ENCODE results near the gene DMRT3. TPM values are rescaled to one million over a fixed set of nuclear protein-coding genes. Genes with fewer than 3 reads are reported as not detected.

Gene DMRT3
- total RNA-seq, 4 donors from 2014 or later, result 2.5 to 26.1 (median 7.3) TPM

DNA sequence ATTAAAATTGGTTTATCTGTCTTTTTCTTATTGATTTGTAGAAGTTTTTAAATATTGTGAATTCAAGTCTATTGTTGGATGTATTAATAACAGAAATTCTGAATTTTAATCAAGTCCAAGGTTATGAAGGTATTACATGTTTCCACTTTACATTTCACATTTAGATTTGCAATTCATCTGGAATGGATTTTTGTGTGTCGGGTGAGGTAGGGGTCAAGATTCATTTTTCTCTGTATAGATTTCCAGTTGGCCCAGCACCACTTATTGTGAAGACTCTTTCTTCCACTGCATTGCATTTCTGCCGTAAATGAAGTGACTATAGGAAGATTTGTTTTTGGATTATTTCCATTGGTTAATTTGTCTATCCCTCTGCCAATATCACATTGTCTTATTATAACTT lies 38.2 kb downstream of the DMRT3 start:
- 89 to 96% methylated on average over 2 of the region's 2 CpGs for WGBS, 2 donors
- Histone ChIP-seq H3K4me1 (no peaks in the 10 kb centered on the region), H3K9me3 (no peaks in the 10 kb centered on the region), H3K27ac (no peak overlapping the region), H3K27me3 (no peaks in the 10 kb centered on the region), H3K4me3 (replicated peaks in 1 of 3) (no peak overlapping the region), H3K36me3 (no peaks in the 10 kb centered on the region)
- no peak for TF ChIP-seq POLR2A (IDR thresholded peaks at IDR 0.05)
- intact Hi-C loops (cut with DNase I), result no loop called here
- DNase-seq, result no peak

DNA sequence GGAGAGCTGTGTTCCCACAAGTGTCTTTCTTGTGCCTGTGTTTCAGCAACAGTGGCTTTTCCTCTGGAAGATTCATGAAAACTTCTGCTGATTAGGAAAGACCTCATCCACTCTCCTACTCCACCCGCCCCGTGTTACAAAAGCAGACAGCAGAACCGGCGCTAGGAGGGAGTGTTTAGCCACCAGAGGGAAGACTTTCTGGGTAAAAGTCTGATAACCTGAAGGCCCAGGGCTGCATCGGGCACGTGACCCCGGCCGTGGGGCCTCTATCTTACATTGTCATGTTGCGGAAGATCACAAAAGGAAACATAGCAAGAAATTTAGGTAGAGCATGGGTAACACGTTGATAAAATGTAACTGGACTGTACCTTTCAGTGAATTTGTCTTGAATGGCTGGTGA lies 41.7 kb downstream of the DMRT3 start:
- H3K27ac ChIP-seq, result no peak overlapping the region
- 21 to 24% methylated on average over 10 of the region's 10 CpGs for WGBS, 2 donors
- H3K36me3 ChIP-seq, result no peaks in the 10 kb centered on the region
- TF ChIP-seq POLR2A (IDR thresholded peaks at IDR 0.05), result no peak
- TF ChIP-seq, protein P1, sequence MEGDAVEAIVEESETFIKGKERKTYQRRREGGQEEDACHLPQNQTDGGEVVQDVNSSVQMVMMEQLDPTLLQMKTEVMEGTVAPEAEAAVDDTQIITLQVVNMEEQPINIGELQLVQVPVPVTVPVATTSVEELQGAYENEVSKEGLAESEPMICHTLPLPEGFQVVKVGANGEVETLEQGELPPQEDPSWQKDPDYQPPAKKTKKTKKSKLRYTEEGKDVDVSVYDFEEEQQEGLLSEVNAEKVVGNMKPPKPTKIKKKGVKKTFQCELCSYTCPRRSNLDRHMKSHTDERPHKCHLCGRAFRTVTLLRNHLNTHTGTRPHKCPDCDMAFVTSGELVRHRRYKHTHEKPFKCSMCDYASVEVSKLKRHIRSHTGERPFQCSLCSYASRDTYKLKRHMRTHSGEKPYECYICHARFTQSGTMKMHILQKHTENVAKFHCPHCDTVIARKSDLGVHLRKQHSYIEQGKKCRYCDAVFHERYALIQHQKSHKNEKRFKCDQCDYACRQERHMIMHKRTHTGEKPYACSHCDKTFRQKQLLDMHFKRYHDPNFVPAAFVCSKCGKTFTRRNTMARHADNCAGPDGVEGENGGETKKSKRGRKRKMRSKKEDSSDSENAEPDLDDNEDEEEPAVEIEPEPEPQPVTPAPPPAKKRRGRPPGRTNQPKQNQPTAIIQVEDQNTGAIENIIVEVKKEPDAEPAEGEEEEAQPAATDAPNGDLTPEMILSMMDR (IDR thresholded peaks at IDR 0.05), result peak in 4 of 6 experiments; percentile 27 to 44 (median 38)
- H3K9me3 ChIP-seq, result no peaks in the 10 kb centered on the region
- no peak overlapping the region for H3K4me3 ChIP-seq (replicated peaks in 1 of 3)
- intact Hi-C loops (cut with DNase I), result no loop called here
- no peaks in the 10 kb centered on the region for H3K27me3 ChIP-seq
- peak; percentile 31 to 41 for DNase-seq
- H3K4me1 ChIP-seq, result no peaks in the 10 kb centered on the region

DNA sequence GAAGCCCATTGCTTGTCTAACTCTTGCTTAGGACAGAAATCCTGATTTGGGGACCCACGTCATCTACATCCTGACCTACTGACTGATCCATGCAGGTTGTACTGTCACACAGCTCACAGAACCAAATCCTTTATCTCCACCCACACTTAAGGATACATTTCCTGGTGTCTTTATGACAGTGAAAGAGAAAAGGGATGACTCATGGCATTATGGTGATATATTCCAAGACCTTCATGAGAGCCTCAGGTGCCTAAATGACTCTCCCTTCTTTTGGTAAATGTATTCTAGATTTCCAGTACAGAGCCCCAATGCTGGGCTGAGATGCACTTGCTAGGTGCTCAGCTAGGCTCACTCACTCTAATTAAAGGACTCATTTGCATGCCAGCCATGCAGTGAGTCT lies 47.7 kb downstream of the DMRT3 start:
- Histone ChIP-seq H3K4me1 (no peaks in the 10 kb centered on the region), H3K4me3 (replicated peaks in 1 of 3) (no peak overlapping the region), H3K36me3 (no peaks in the 10 kb centered on the region), H3K27me3 (no peaks in the 10 kb centered on the region), H3K27ac (no peak overlapping the region), H3K9me3 (no peaks in the 10 kb centered on the region)
- 87 to 89% methylated on average over 1 of the region's 1 CpG for WGBS, 2 donors
- intact Hi-C loops (cut with DNase I), result no loop called here
- DNase-seq, result no peak
- TF ChIP-seq POLR2A (IDR thresholded peaks at IDR 0.05), result no peak
- TF ChIP-seq, protein P1 (IDR thresholded peaks at IDR 0.05), result no peak

DNA sequence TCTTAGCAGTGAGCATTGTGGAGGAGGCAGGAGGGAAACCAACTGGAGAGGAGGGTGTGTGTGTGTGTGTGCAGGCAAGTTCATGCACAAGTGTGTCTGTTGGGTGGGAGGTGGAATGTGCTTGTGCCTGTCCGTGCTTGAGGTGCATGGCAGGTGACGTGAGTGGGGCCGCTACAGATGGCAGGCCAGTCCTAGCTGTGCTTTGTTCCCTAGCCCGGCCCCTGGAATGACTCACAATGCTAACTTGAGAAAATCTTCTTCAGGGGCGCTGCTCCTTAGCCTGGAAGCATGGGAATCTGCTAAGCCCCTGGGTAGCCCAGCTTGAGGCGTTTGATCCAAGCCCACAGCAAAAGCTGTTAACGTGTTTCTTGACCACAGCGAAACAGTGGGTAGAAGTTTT lies 48.7 kb downstream of the DMRT3 start:
- Histone ChIP-seq H3K36me3 (no peaks in the 10 kb centered on the region), H3K4me3 (replicated peaks in 1 of 3) (no peak overlapping the region), H3K27ac (no peak overlapping the region), H3K27me3 (no peaks in the 10 kb centered on the region), H3K4me1 (no peaks in the 10 kb centered on the region), H3K9me3 (no peaks in the 10 kb centered on the region)
- no peak for TF ChIP-seq POLR2A (IDR thresholded peaks at IDR 0.05)
- TF ChIP-seq, protein P1 (IDR thresholded peaks at IDR 0.05), result no peak
- 69 to 75% methylated on average over 7 to 8 of the region's 8 CpGs for WGBS, 2 donors
- intact Hi-C loops (cut with DNase I), result no loop called here
- DNase-seq, result no peak

DNA sequence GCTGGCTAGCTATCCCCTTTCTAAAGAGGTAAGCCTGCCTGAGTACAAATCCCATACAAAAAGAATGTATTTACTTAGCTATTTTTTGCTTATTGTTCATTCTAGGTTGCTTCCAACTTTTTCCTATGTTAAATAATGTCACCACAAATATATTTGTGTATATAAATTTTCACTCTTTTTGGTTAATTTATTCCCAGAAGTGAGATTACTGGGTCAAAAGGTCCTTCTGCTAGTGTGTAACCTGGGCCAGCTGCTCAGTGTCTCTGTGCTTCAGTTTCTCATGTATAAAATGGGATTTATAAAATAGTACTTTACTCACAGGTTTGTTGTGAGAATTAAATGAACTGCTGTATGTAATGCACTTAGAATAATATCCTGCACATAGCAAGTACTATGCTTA lies 49.8 kb downstream of the DMRT3 start:
- H3K36me3 ChIP-seq, result no peaks in the 10 kb centered on the region
- H3K4me1 ChIP-seq, result no peaks in the 10 kb centered on the region
- H3K27me3 ChIP-seq, result no peaks in the 10 kb centered on the region
- no peak overlapping the region for H3K27ac ChIP-seq
- intact Hi-C loops (cut with DNase I), result no loop called here
- TF ChIP-seq, protein P1 (IDR thresholded peaks at IDR 0.05), result no peak
- TF ChIP-seq POLR2A (IDR thresholded peaks at IDR 0.05), result no peak
- no peak for DNase-seq
- no peak overlapping the region for H3K4me3 ChIP-seq (replicated peaks in 1 of 3)
- no peaks in the 10 kb centered on the region for H3K9me3 ChIP-seq

All from thyroid gland (tissue), 4 donors.